ENCODE measurements around the gene COL20A1.
"Not testable (repeated sequence)": the region's sequence is repeated elsewhere in the genome, so short reads cannot be mapped to it uniquely, and the experiment has no call there.

Gene COL20A1

GRCh38 chr20:63379296-63379695, 86.3 kb downstream of the COL20A1 start:
- no peak for FAIRE-seq

DNA sequence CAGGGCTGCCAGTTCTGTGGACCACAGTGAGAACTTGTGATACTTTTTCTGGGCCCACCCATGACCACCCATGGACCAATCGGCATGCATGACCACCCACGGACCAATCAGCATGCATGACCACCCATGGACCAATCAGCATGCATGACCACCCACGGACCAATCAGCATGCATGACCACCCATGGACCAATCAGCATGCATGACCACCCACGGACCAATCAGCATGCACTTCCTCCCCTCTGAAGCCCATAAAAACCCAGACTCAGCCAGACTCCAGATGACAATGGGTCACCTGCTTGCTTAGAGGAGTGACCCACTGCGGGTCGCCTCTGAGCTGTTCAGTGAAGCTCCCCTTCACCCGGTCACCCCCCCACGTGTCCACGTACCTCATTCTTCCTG, 86.9 kb downstream of the COL20A1 start:
- not testable (repeated sequence) for FAIRE-seq

GRCh38 chr20:63380346-63380870, 87.4 kb downstream of the COL20A1 start:
- no peak for FAIRE-seq

GRCh38 chr20:63381781-63382431, 88.9 kb downstream of the COL20A1 start:
- FAIRE-seq = no peak

DNA sequence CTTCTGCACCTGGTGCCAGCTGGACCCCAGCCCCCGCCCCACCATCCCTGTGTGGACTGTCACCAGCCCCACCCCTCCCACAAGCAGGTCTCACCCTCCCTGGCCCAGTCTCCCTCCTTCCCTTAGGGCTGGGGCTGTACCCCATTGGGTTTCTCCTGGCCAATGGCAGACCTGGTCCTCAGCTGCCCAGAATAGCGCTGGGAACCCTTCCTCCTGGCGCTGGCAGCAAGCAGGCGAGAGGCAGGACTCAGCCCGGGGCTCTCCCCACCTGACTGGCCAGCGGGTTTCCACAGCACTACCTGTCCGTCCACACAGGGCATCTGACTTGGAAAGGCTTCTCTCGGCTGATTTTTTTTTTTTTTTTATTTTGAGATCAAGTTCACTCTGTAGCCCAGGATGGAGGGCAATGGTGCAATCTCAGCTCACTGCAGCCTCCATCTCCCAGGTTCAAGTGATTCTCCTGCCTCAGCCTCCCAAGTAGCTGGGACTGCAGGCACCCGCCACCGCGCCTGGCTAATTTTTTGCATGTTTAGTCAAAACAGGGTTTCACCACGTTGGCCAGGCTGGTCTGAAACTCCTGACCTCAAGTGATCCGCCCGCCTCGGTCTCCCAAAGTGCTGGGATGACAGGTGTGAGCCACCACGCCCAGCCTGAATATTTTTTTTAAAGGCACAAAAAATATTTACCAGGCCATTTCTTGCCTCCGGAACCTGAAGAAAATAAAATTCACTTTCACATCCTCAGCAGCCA, 89.7 kb downstream of the COL20A1 start:
- no peak for FAIRE-seq

DNA sequence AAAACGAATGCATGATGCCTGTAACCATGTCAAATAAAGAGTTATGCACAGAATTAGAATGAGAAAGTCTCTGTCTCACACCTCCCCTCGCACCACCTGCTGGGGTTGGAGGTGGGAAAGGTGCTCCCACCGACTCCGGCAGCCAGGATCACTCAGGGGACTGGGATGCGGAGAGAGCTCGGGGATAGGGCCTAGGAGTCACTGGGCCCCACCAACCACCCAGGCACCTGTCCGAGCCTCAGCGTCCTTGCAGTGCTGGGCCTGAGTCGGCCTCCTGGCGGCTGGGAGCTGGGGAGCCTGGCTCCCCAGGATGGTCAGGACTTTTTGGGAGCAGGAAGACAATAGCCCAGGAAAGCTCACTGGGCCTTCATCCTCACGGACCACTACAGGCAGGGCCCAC, 90.6 kb downstream of the COL20A1 start:
- FAIRE-seq = no peak

GRCh38 chr20:63384336-63384735, 91.3 kb downstream of the COL20A1 start:
- no peak for FAIRE-seq

Measured in colon (tissue), 2 donors.